Small intestine (tissue), 7 donors: ENCODE data around the gene TRNT1. TPM values are rescaled to one million over a fixed set of nuclear protein-coding genes. Genes with fewer than 3 reads are reported as not detected.
A peak's percentile ranks its signal among the peaks of the same experiment; 100 is the strongest.

Experiments used
- DNase-seq, 2 donors: peaks; one replicate each; pipeline versions ENCODE4 v3.0.0 to v3.0.0-alpha.2; 2013
- FAIRE-seq: peaks from 2 replicates; lab custom pipeline; 2012; peaks lifted over from hg19 to GRCh38; lab: Jason Lieb, UNC
- H3K27ac ChIP-seq, 3 donors: one replicate each; pipeline ENCODE4 v1.5.1; 2013; ENCODE audit warnings: low read length in 2 of 3, mild to moderate bottlenecking in 2 of 3, control low read depth in 1 of 3, inconsistent platforms in 1 of 3, low read depth in 1 of 3, moderate library complexity in 1 of 3
- H3K27me3 ChIP-seq, 3 donors: one replicate each; pipeline ENCODE4 v1.6.1; 2013; ENCODE audit warnings: low read length in 3 of 3, inconsistent platforms in 1 of 3; ENCODE audit not compliant: control insufficient read depth in 3 of 3, insufficient read depth in 3 of 3
- H3K36me3 ChIP-seq, 3 donors: one replicate each; pipeline ENCODE4 v1.6.1; 2013; ENCODE audit warnings: low read length in 3 of 3, inconsistent platforms in 1 of 3, low read depth in 1 of 3, mild to moderate bottlenecking in 1 of 3, moderate library complexity in 1 of 3; ENCODE audit not compliant: control insufficient read depth in 3 of 3, insufficient read depth in 2 of 3
- H3K4me1 ChIP-seq, 3 donors: one replicate each; pipeline ENCODE4 v1.6.1; 2013; ENCODE audit warnings: low read length in 2 of 3, inconsistent platforms in 1 of 3, low read depth in 1 of 3, mild to moderate bottlenecking in 1 of 3, moderate library complexity in 1 of 3; ENCODE audit not compliant: control insufficient read depth in 3 of 3, insufficient read depth in 2 of 3
- H3K4me3 ChIP-seq, 3 donors: one replicate each; pipeline ENCODE4 v1.5.1; 2013; ENCODE audit warnings: low read length in 3 of 3, control low read depth in 1 of 3, inconsistent platforms in 1 of 3, low read depth in 1 of 3, mild to moderate bottlenecking in 1 of 3, moderate library complexity in 1 of 3
- H3K9me3 ChIP-seq, 2 donors: one replicate each; pipeline ENCODE4 v1.6.1; 2013; ENCODE audit warnings: low read depth in 1 of 2, low read length in 1 of 2; ENCODE audit not compliant: control insufficient read depth in 2 of 2, insufficient read depth in 1 of 2
- WGBS, 3 donors: extraction: QIAGEN DNeasy Blood & Tissue Kit; methylation state at CpG; one replicate each; pipeline ENCODE4 v1.1.7; 2013; 5-methylcytosine and 5-hydroxymethylcytosine counted together
- polyA plus RNA-seq, 4 donors: library from polyadenylated mRNA; stranded (reverse) in 3 of 4; unstranded in 1 of 4; fragments of 200-250 nt in 3 of 4; fragments of 120-200 nt in 1 of 4; gene quantifications; one replicate each; pipeline versions ENCODE4 v1.2.1 to v1.2.3, GENCODE V29; 2013
- donor health status: healthy with polysubstance abuse.
- donor health status: control.
- donor health status: control.
- donor health status: Bipolar disorder and iron deficiency.
- donor health status: healthy.

The TRNT1 gene
- polyA plus RNA-seq, 4 donors: 6.5 to 21.7 (median 11.3) TPM

GRCh38 chr3:3107181-3107580 is 19.6 kb upstream of the TRNT1 start:
- Histone ChIP-seq H3K9me3 (no peaks in the 10 kb centered on the region), H3K27ac (no peak overlapping the region), H3K27me3 (peaks cover 0 to 3% (median 0%) of the 10 kb centered on the region in 3 donors), H3K4me1 (no peaks in the 10 kb centered on the region), H3K4me3 (no peak overlapping the region), H3K36me3 (no peaks in the 10 kb centered on the region)
- FAIRE-seq (no peak), DNase-seq (no peak)
- 92 to 100% (median 96%) methylated on average over 3 of the region's 3 CpGs for WGBS, 3 donors

GRCh38 chr3:3107858-3108257 is 18.9 kb upstream of the TRNT1 start:
- Histone ChIP-seq H3K4me3 (no peak overlapping the region), H3K36me3 (no peaks in the 10 kb centered on the region), H3K9me3 (no peaks in the 10 kb centered on the region), H3K4me1 (no peaks in the 10 kb centered on the region), H3K27ac (no peak overlapping the region), H3K27me3 (no peaks in the 10 kb centered on the region)
- no peak for FAIRE-seq
- no peak for DNase-seq
- 67 to 85% (median 73%) methylated on average over 3 of the region's 3 CpGs for WGBS, 3 donors

- FAIRE-seq: no peak
- Histone ChIP-seq H3K9me3 (no peaks in the 10 kb centered on the region), H3K36me3 (no peaks in the 10 kb centered on the region), H3K27me3 (no peaks in the 10 kb centered on the region), H3K27ac (peak overlapping the region in 1 of 3 donors; percentile 22), H3K4me3 (no peak overlapping the region), H3K4me1 (no peaks in the 10 kb centered on the region)
- WGBS, 3 donors: 24 to 45% (median 33%) methylated on average over 11 of the region's 11 CpGs
- DNase-seq: peak in 1 of 2 donors; percentile 4
These were observed 17.1 kb upstream of the TRNT1 start for GRCh38 chr3:3109407-3110298.

GRCh38 chr3:3110299-3110630 is 16.5 kb upstream of the TRNT1 start, which contains the start of gene IL5RA:
Gene IL5RA (minus strand): TSS chr3:3110374. CDS start chr3:3104984, 5,390 bp downstream.
- peak within 1 kb of the TSS in 1 of 3 donors; percentile 22 for H3K27ac ChIP-seq
- H3K9me3 ChIP-seq: no peaks in the 10 kb centered on the region
- DNase-seq (peak in 1 of 2 donors; percentile 11), FAIRE-seq (no peak)
- WGBS, 3 donors: 15 to 27% (median 23%) methylated on average over 4 of the region's 4 CpGs
- no peak within 1 kb of the TSS for H3K4me3 ChIP-seq
- no peaks in the 10 kb centered on the region for H3K27me3 ChIP-seq
- no peaks in the 10 kb centered on the region for H3K4me1 ChIP-seq
- no peaks in the 10 kb centered on the region for H3K36me3 ChIP-seq

- Histone ChIP-seq H3K4me3 (no peak overlapping the region), H3K9me3 (no peaks in the 10 kb centered on the region), H3K36me3 (no peaks in the 10 kb centered on the region), H3K27me3 (no peaks in the 10 kb centered on the region), H3K4me1 (no peaks in the 10 kb centered on the region), H3K27ac (no peak overlapping the region)
- WGBS, 3 donors: 42 to 61% (median 45%) methylated on average over 7 of the region's 7 CpGs
- FAIRE-seq (no peak), DNase-seq (no peak)
These were observed 15.9 kb upstream of the TRNT1 start for GRCh38 chr3:3110749-3111361.

- FAIRE-seq: no peak
- 38 to 62% (median 54%) methylated on average over 4 of the region's 4 CpGs for WGBS, 3 donors
These were observed 13.6 kb upstream of the TRNT1 start for GRCh38 chr3:3113042-3113709.

GRCh38 chr3:3117651-3118050 is 9.1 kb upstream of the TRNT1 start:
- H3K36me3 ChIP-seq: no peaks in the 10 kb centered on the region
- 77 to 89% (median 83%) methylated on average over 2 of the region's 2 CpGs for WGBS, 3 donors
- H3K27ac ChIP-seq: no peak overlapping the region
- FAIRE-seq (no peak), DNase-seq (no peak)
- no peaks in the 10 kb centered on the region for H3K9me3 ChIP-seq
- H3K4me1 ChIP-seq: no peaks in the 10 kb centered on the region
- no peak overlapping the region for H3K4me3 ChIP-seq
- peaks cover 0 to 3% (median 0%) of the 10 kb centered on the region in 3 donors for H3K27me3 ChIP-seq

More at GRCh38 chr3:3113042-3113709, 13.6 kb upstream of the TRNT1 start:
- no peaks in the 10 kb centered on the region for H3K36me3 ChIP-seq
- DNase-seq: no peak
- H3K27ac ChIP-seq: no peak overlapping the region
- H3K27me3 ChIP-seq: no peaks in the 10 kb centered on the region
- H3K4me3 ChIP-seq: no peak overlapping the region
- H3K4me1 ChIP-seq: no peaks in the 10 kb centered on the region
- no peaks in the 10 kb centered on the region for H3K9me3 ChIP-seq

- Histone ChIP-seq H3K4me1 (no peaks in the 10 kb centered on the region), H3K36me3 (no peaks in the 10 kb centered on the region), H3K4me3 (no peak overlapping the region), H3K27ac (no peak overlapping the region), H3K27me3 (peaks cover 0 to 3% (median 0%) of the 10 kb centered on the region in 3 donors), H3K9me3 (no peaks in the 10 kb centered on the region)
- WGBS, 3 donors: 64 to 73% (median 64%) methylated on average over 4 of the region's 4 CpGs
- FAIRE-seq (no peak), DNase-seq (no peak)
These were observed 7.3 kb upstream of the TRNT1 start for GRCh38 chr3:3119393-3119851.
